GM19193 (cell line): ENCODE data around the gene OXSR1.

Experiments used
- POLR2A ChIP-seq: IDR thresholded peaks from 4 replicates; pipeline ENCODE4 v1.6.1; 2011; ENCODE audit not compliant: insufficient read depth, insufficient read length; ENCODE audit errors: extremely low read depth

OXSR1 gene

GRCh38 chr3:38137615-38138348 is 27.6 kb upstream of the OXSR1 start:
- TF ChIP-seq POLR2A, result no peak

- peak; percentile 91 for TF ChIP-seq POLR2A
These were observed 26.8 kb upstream of the OXSR1 start, which contains the start of gene MYD88 for GRCh38 chr3:38138349-38139190. TSS of gene MYD88 (plus strand) at chr3:38138661. CDS start at chr3:38138701, 40 bp downstream.

DNA sequence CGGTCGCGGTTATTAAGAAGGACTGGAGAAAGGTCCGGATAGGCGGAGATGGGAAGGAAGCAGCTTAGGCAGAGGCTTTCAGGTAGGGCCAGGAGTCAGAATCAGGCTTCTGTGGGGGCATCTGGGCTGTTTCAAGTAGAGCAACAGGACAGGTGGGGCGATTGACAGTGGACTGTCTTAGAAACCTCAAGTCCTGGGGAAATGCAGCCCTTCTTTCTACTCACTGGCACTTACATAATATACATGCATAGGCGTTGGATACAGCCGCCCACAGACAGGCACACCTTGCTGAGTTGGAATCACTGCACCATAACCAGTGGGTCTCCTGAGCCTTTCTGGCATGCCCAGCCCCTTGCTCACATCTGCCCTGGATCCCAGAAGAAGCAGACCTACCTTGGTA is 26.1 kb upstream of the OXSR1 start:
- no peak for TF ChIP-seq POLR2A

GRCh38 chr3:38139652-38140051 is 25.7 kb upstream of the OXSR1 start:
- TF ChIP-seq POLR2A, result no peak

- no peak for TF ChIP-seq POLR2A
These were observed 24.8 kb upstream of the OXSR1 start for GRCh38 chr3:38140326-38141172.

DNA sequence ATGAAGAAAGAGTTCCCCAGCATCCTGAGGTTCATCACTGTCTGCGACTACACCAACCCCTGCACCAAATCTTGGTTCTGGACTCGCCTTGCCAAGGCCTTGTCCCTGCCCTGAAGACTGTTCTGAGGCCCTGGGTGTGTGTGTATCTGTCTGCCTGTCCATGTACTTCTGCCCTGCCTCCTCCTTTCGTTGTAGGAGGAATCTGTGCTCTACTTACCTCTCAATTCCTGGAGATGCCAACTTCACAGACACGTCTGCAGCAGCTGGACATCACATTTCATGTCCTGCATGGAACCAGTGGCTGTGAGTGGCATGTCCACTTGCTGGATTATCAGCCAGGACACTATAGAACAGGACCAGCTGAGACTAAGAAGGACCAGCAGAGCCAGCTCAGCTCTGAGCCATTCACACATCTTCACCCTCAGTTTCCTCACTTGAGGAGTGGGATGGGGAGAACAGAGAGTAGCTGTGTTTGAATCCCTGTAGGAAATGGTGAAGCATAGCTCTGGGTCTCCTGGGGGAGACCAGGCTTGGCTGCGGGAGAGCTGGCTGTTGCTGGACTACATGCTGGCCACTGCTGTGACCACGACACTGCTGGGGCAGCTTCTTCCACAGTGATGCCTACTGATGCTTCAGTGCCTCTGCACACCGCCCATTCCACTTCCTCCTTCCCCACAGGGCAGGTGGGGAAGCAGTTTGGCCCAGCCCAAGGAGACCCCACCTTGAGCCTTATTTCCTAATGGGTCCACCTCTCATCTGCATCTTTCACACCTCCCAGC is 24.0 kb upstream of the OXSR1 start:
- no peak for TF ChIP-seq POLR2A

GRCh38 chr3:38141952-38142273 is 23.4 kb upstream of the OXSR1 start:
- no peak for TF ChIP-seq POLR2A

DNA sequence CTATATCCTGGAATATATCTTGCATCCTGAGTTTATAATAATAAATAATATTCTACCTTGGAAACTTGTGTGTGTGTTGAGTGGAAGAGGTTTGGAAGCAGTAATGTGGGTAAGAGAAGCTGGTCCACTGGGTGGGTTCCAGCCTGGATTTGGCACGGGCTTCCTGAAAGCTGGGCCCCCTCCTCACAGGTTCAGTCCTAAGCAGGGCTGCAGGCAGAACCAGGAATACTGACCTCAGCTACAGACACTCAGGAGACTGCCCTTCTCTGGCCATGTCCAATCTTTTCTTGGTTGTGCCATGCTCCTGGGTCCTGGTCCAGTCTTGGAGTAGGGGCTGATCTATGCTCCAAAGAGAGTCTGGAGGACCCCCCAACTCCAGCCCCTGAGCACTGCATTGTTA is 22.4 kb upstream of the OXSR1 start:
- TF ChIP-seq POLR2A, result no peak

DNA sequence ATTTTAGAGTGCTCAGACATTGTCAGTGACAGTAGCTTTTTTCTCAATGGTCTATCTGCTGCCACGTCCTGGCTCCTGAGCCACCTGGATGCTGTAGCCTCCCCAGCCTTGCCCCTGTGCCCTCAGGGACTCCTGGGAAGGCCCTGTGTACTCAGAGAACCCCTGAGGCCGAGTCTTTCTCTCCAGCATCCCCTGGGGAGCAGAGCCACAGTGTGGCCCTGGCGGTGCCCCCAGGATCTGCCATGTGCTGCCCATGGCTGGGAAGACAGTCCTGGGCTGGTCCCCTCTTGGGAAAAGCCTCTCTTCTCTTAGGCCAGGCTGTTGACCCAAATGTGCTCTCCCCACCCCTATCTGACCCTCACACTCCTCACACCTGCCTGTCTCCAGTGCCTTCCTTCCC is 21.8 kb upstream of the OXSR1 start:
- TF ChIP-seq POLR2A, result no peak

DNA sequence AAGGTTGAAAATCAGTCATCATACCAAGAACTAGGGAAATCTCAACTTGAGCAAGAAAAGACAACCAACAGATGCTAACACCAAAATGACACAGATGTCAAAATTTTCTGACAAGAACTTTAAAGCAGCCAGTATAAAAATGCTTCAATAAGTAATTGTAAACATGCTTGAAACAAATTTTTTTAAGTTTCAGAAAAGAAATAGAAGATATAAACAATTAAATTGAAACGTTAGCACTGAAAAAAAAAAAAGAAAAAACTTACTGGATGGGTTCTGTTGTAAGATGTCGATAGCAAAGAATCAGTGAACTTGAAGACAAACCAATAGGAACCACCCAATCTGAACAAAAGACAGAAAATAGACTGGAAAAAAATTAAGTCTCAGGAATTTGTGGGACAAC is 18.8 kb upstream of the OXSR1 start:
- no peak for TF ChIP-seq POLR2A

- no peak for TF ChIP-seq POLR2A
These were observed 17.9 kb upstream of the OXSR1 start for GRCh38 chr3:38147421-38147820.

DNA sequence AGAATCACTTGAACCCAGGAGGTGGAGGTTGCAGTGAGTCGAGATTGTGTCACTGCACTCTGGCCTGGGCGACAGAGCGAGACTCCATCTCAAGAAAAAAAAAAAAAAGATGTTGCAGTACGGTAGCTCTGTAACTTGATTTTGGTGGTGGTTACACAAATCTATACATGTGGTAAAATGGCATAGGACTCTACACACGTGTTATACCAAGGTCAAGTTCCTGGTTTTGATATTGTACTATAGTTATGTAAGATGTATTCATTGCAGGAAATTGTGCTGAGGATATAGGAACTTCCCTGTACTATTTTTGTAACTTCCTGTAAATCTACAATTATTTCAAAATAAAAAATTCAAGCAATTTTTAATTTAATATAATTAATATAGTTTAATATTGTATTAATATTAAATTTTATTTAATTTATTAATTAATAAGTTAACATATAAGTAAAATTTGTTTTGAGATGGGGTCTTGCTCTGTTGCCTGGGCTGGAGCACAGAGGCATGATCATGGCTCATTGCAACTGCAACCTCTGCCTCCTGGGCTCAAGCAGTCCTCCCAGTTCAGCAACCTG is 16.9 kb upstream of the OXSR1 start:
- TF ChIP-seq POLR2A, result no peak

- TF ChIP-seq POLR2A, result no peak
These were observed 15.6 kb upstream of the OXSR1 start for GRCh38 chr3:38149708-38150107.
